Smooth muscle cell (in vitro differentiated cells): ENCODE results near the gene HACD2. TPM values are rescaled to one million over a fixed set of nuclear protein-coding genes. Genes with fewer than 3 reads are reported as not detected.

Experiments used
- DNase-seq: peaks from one replicate; lab custom pipeline; 2025; ENCODE audit not compliant: unreplicated experiment; lab: John Stamatoyannopoulos, UW
- H2AFZ ChIP-seq: fragments of 200-600 bp; sonication (generic); 2 replicates; pipeline ENCODE4 v1.6.0; 2016; ENCODE audit warnings: antibody characterized with exemption, low read depth, mild to moderate bottlenecking
- H3F3A ChIP-seq: fragments of 200-600 bp; sonication (generic); 2 replicates; pipeline ENCODE4 v1.6.0; 2017; ENCODE audit warnings: antibody characterized with exemption, low read depth
- H3K27ac ChIP-seq: fragments of 200-600 bp; sonication (generic); 2 replicates; pipeline ENCODE4 v1.5.1; 2016; ENCODE audit warnings: low read depth, mild to moderate bottlenecking
- H3K27me3 ChIP-seq: fragments of 200-600 bp; sonication (generic); 2 replicates; pipeline ENCODE4 v1.6.1; 2016; ENCODE audit warnings: low read depth, mild to moderate bottlenecking
- H3K36me3 ChIP-seq: fragments of 200-600 bp; sonication (generic); 2 replicates; pipeline ENCODE4 v1.5.1; 2016; ENCODE audit warnings: low read depth
- H3K4me1 ChIP-seq: fragments of 200-600 bp; sonication (generic); 2 replicates; pipeline ENCODE4 v1.5.1; 2016; ENCODE audit warnings: low read depth
- H3K4me2 ChIP-seq: fragments of 200-600 bp; sonication (generic); 2 replicates; pipeline ENCODE4 v1.6.0; 2016; ENCODE audit warnings: mild to moderate bottlenecking
- H3K4me3 ChIP-seq: fragments of 200-600 bp; sonication (generic); 2 replicates; pipeline ENCODE4 v1.5.1; 2016; ENCODE audit warnings: mild to moderate bottlenecking
- H3K79me2 ChIP-seq: fragments of 200-600 bp; sonication (generic); 2 replicates; pipeline ENCODE4 v1.6.0; 2016; ENCODE audit warnings: low read depth, mild to moderate bottlenecking
- H3K9ac ChIP-seq: fragments of 200-600 bp; sonication (generic); 2 replicates; pipeline ENCODE4 v1.6.0; 2016; ENCODE audit warnings: low read depth
- H3K9me3 ChIP-seq: fragments of 200-600 bp; sonication (generic); replicated peaks from 2 replicates; pipeline ENCODE4 v1.5.1; 2016; ENCODE audit warnings: low read depth
- H4K20me1 ChIP-seq: fragments of 200-600 bp; sonication (generic); 2 replicates; pipeline ENCODE4 v1.6.0; 2016; ENCODE audit warnings: low read depth
- CTCF ChIP-seq: fragments of 200-600 bp; sonication (generic); IDR thresholded peaks from 2 replicates; pipeline ENCODE4 v1.5.1; 2017; ENCODE audit warnings: borderline replicate concordance, mild to moderate bottlenecking, antibody characterized with exemption; ENCODE audit not compliant: insufficient read depth, poor library complexity, severe bottlenecking
- WGBS: methylation state at CpG from one replicate; pipeline ENCODE4 v1.1.7; 2016; ENCODE audit warnings: low lambda C conversion rate; 5-methylcytosine and 5-hydroxymethylcytosine counted together
- polyA plus RNA-seq: library from polyadenylated mRNA; unstranded; fragments of >200 nt; fragmentation: Nextera tagmentation; extraction: Ambion mirVana; gene quantifications from 2 replicates; pipeline ENCODE4 v1.2.1, GENCODE V29; 2016
- total RNA-seq: library from RNA; depleted of rRNA; stranded (reverse); fragments of >200 nt; gene quantifications from 2 replicates; pipeline ENCODE4 v1.2.3, GENCODE V29; 2014

HACD2 gene
- total and polyA plus RNA-seq, 2 experiments from 2014 or later: 9.5 to 28.3 TPM

GRCh38 chr3:123632161-123632655 is 47.4 kb upstream of the HACD2 start:
- no peak for DNase-seq
- WGBS: 36% methylated on average over 6 of the region's 6 CpGs
- Histone ChIP-seq H3K9ac (no peak overlapping the region), H3K4me3 (no peak overlapping the region), H3K79me2 (no peaks in the 10 kb centered on the region), H3K27me3 (no peaks in the 10 kb centered on the region), H3F3A (no peaks in the 10 kb centered on the region), H3K36me3 (no peaks in the 10 kb centered on the region), H3K4me2 (peak overlapping the region; percentile 54), H3K4me1 (peaks cover 23% of the 10 kb centered on the region), H4K20me1 (no peaks in the 10 kb centered on the region), H3K9me3 (no peaks in the 10 kb centered on the region), H2AFZ (no peak overlapping the region), H3K27ac (no peak overlapping the region)
- no peak for TF ChIP-seq CTCF

GRCh38 chr3:123629747-123630047 is 44.8 kb upstream of the HACD2 start:
- no peaks in the 10 kb centered on the region for H3K36me3 ChIP-seq
- H3K79me2 ChIP-seq: no peaks in the 10 kb centered on the region
- 85% methylated on average over 4 of the region's 4 CpGs for WGBS
- no peak overlapping the region for H3K9ac ChIP-seq
- no peak overlapping the region for H2AFZ ChIP-seq
- no peak for TF ChIP-seq CTCF
- H3K4me1 ChIP-seq: peaks cover 7% of the 10 kb centered on the region
- H3K27ac ChIP-seq: no peak overlapping the region
- no peak overlapping the region for H3K4me2 ChIP-seq
- H4K20me1 ChIP-seq: no peaks in the 10 kb centered on the region
- H3K27me3 ChIP-seq: no peaks in the 10 kb centered on the region
- H3F3A ChIP-seq: no peaks in the 10 kb centered on the region
- no peaks in the 10 kb centered on the region for H3K9me3 ChIP-seq
- DNase-seq: no peak
- H3K4me3 ChIP-seq: no peak overlapping the region

GRCh38 chr3:123628996-123629746 is 44.3 kb upstream of the HACD2 start:
- Histone ChIP-seq H3K4me3 (no peak overlapping the region), H3K4me2 (no peak overlapping the region), H4K20me1 (no peaks in the 10 kb centered on the region), H3K27ac (no peak overlapping the region), H3K9me3 (no peaks in the 10 kb centered on the region), H3K36me3 (no peaks in the 10 kb centered on the region), H3K27me3 (no peaks in the 10 kb centered on the region), H3K79me2 (no peaks in the 10 kb centered on the region), H3K9ac (no peak overlapping the region), H3K4me1 (peaks cover 7% of the 10 kb centered on the region), H2AFZ (no peak overlapping the region), H3F3A (no peaks in the 10 kb centered on the region)
- 93% methylated on average over 22 of the region's 22 CpGs for WGBS
- DNase-seq: no peak
- no peak for TF ChIP-seq CTCF
